HCT116 (cell line): ENCODE results near the gene CTAGE9. TPM values are rescaled to one million over a fixed set of nuclear protein-coding genes. Genes with fewer than 3 reads are reported as not detected.
A peak's percentile ranks its signal among the peaks of the same experiment; 100 is the strongest.
"Not testable (repeated sequence)": the region's sequence is repeated elsewhere in the genome, so short reads cannot be mapped to it uniquely, and the experiment has no call there.

ENCODE experiments used
- ATAC-seq: fragments of 200-7000 bp; cut with Tn5 transposase; 2 replicates; pipeline ENCODE4 v1.9.1; 2020; ENCODE audit warnings: mild to moderate bottlenecking, moderate library complexity
- Bru-seq: library from RNA; stranded (reverse); fragments of 400-500 nt; gene quantifications from one replicate; lab custom pipeline; 2021; lab: Mats Ljungman, UMichigan
- BruChase-seq, 2 experiments: library from RNA; stranded (reverse); fragments of 400-500 nt; gene quantifications; one replicate each; lab custom pipeline; 2021; lab: Mats Ljungman, UMichigan
- BruUV-seq: library from RNA; stranded (reverse); fragments of 400-500 nt; replicated peaks from 2 replicates; lab custom pipeline; 2021; lab: Mats Ljungman, UMichigan
- CTCF ChIA-PET: fragments of 300-600 bp; sonication (Branson Sonifier 250); formaldehyde crosslinking; loops from one replicate; lab custom pipeline; 2021; ENCODE audit warnings: antibody characterized with exemption; lab: Charles Lee
- POLR2A ChIA-PET: fragments of 300-600, 350-600 bp; sonication (Branson Sonifier 250); formaldehyde crosslinking; loops from one replicate; lab custom pipeline; 2021; ENCODE audit warnings: antibody characterized with exemption; lab: Charles Lee
- RAD21 ChIA-PET, 2 experiments: fragments of 300-600 bp; sonication (Branson Sonifier 250); formaldehyde crosslinking; loops; one replicate each; lab custom pipeline; 2023; ENCODE audit warnings: low total read pairs in 2 of 2; ENCODE audit not compliant: uncharacterized antibody in 2 of 2, unreplicated experiment in 2 of 2, low non-redundant PET in 1 of 2; lab: Charles Lee
- DNase-seq: peaks from one replicate; pipeline ENCODE4 v3.0.0-alpha.2; 2010; ENCODE audit warnings: low read depth, low spot score
- H2AFZ ChIP-seq: fragments of 200-600 bp; shearing (Covaris generic), sonication (generic); 2 replicates; pipeline ENCODE4 v1.6.1; 2017; ENCODE audit warnings: low read depth, mixed run types, mixed read lengths, antibody characterized with exemption, low read length; ENCODE audit not compliant: poor library complexity, severe bottlenecking
- H3K27ac ChIP-seq: 2 replicates; pipeline ENCODE4 v1.5.1; 2012; ENCODE audit warnings: low read depth, low read length
- H3K27me3 ChIP-seq: fragments of 200-600 bp; sonication (generic); 2 replicates; pipeline ENCODE4 v1.6.1; 2016; ENCODE audit warnings: mixed run types, low read length, mixed read lengths; ENCODE audit not compliant: insufficient read depth
- H3K36me3 ChIP-seq, 2 experiments: fragments of 200-500 bp in 1 of 2; fragments of 200-600 bp in 1 of 2; sonication (Bioruptor generic) in 1 of 2; sonication (generic) in 1 of 2; 2 replicates each; pipeline versions ENCODE4 v1.5.1 to v1.6.1; 2014 to 2016; ENCODE audit warnings: low read length in 2 of 2, inconsistent platforms in 1 of 2, mixed read lengths in 1 of 2, mixed run types in 1 of 2; ENCODE audit not compliant: insufficient read depth in 2 of 2, control insufficient read depth in 1 of 2
- H3K4me1 ChIP-seq, 2 experiments: fragments of 200-600 bp in 1 of 2; sonication (generic) in 1 of 2; 2 replicates each; pipeline versions ENCODE4 v1.5.1 to v1.6.1; 2012 to 2017; ENCODE audit warnings: low read length in 2 of 2, inconsistent platforms in 1 of 2, mild to moderate bottlenecking in 1 of 2, mixed read lengths in 1 of 2, mixed run types in 1 of 2, moderate library complexity in 1 of 2; ENCODE audit not compliant: insufficient read depth in 2 of 2, control insufficient read depth in 1 of 2
- H3K4me2 ChIP-seq: fragments of 200-600 bp; sonication (generic); 2 replicates; pipeline ENCODE4 v1.6.1; 2017; ENCODE audit warnings: mixed run types, low read length, mixed read lengths
- H3K4me3 ChIP-seq, 2 experiments: fragments of 200-600 bp in 1 of 2; sonication (generic) in 1 of 2; replicated peaks in 1 of 2; 2 replicates each; pipeline ENCODE4 v1.5.1; 2011 to 2016; ENCODE audit warnings: low read length in 2 of 2, control low read depth in 1 of 2, low read depth in 1 of 2, mild to moderate bottlenecking in 1 of 2, mixed read lengths in 1 of 2, mixed run types in 1 of 2
- H3K79me2 ChIP-seq: fragments of 200-600 bp; sonication (generic); 2 replicates; pipeline ENCODE4 v1.6.1; 2017; ENCODE audit warnings: mild to moderate bottlenecking, mixed run types, low read length, moderate library complexity, mixed read lengths; ENCODE audit not compliant: insufficient read depth
- H3K9ac ChIP-seq: fragments of 200-600 bp; sonication (generic); 2 replicates; pipeline ENCODE4 v1.6.1; 2016; ENCODE audit warnings: low read length, mixed read lengths
- H3K9me2 ChIP-seq: fragments of 200-600 bp; sonication (generic), shearing (Covaris generic); 2 replicates; pipeline ENCODE4 v1.6.1; 2017; ENCODE audit warnings: mixed run types, mild to moderate bottlenecking, moderate library complexity; ENCODE audit not compliant: insufficient read depth
- H3K9me3 ChIP-seq, 2 experiments: fragments of 200-500 bp in 1 of 2; fragments of 200-600 bp in 1 of 2; sonication (Bioruptor generic) in 1 of 2; sonication (generic) in 1 of 2; 2 replicates each; pipeline ENCODE4 v1.6.1; 2014 to 2017; ENCODE audit warnings: low read length in 2 of 2, mixed read lengths in 2 of 2, inconsistent platforms in 1 of 2, low read depth in 1 of 2, mild to moderate bottlenecking in 1 of 2, mixed run types in 1 of 2, moderate library complexity in 1 of 2; ENCODE audit not compliant: control insufficient read depth in 1 of 2, insufficient read depth in 1 of 2
- H4K20me1 ChIP-seq: fragments of 200-600 bp; sonication (generic), shearing (Covaris generic); 2 replicates; pipeline ENCODE4 v1.6.1; 2017; ENCODE audit warnings: mixed run types, mild to moderate bottlenecking, moderate library complexity; ENCODE audit not compliant: insufficient read depth
- EZH2phosphoT487 ChIP-seq: fragments of 200-600 bp; IDR thresholded peaks from 2 replicates; pipeline ENCODE4 v1.6.1; 2018; ENCODE audit warnings: antibody characterized with exemption, borderline replicate concordance
- FOSL1 ChIP-seq: IDR thresholded peaks from 2 replicates; pipeline ENCODE4 v1.6.1; 2012; ENCODE audit warnings: low read depth
- intact Hi-C: fragments of 100-400 bp; cut with micrococcal nuclease; formaldehyde crosslinking; loops from 2 replicates; pipeline ENCODE4 v1.10.0; 2022
- long read RNA-seq: library from polyadenylated mRNA; unstranded; transcript quantifications from one replicate; pipeline ENCODE4 v2.0.0, GENCODE V29; 2021; ENCODE audit not compliant: unreplicated experiment
- polyA plus RNA-seq: library from polyadenylated mRNA; unstranded; fragments of >200 nt; gene quantifications from 2 replicates; pipeline ENCODE4 v1.2.1, GENCODE V29; 2012; ENCODE audit warnings: missing spikeins
- total RNA-seq: library from RNA; stranded (reverse); gene quantifications from one replicate; pipeline ENCODE4 v1.2.1, GENCODE V29; 2021; ENCODE audit not compliant: unreplicated experiment
- TF ChIP-seq, protein P1 (sequence below): IDR thresholded peaks from 2 replicates; pipeline ENCODE4 v1.6.1; 2012; ENCODE audit warnings: low read depth

CTAGE9 gene
- total RNA-seq, result not detected
- 0.05 TPM in 1 of 2 replicates, not detected in the other for polyA plus RNA-seq
- Bru-seq, nascent RNA, result percentile 11 among the genes with signal in this experiment
- BruChase-seq, experiment 1, labeled RNA remaining after a 6-hour chase, result not detected
- BruChase-seq, experiment 2, labeled RNA remaining after a 2-hour chase, result percentile 18 among the genes with signal in this experiment
- long read RNA-seq, result 0 reads

DNA sequence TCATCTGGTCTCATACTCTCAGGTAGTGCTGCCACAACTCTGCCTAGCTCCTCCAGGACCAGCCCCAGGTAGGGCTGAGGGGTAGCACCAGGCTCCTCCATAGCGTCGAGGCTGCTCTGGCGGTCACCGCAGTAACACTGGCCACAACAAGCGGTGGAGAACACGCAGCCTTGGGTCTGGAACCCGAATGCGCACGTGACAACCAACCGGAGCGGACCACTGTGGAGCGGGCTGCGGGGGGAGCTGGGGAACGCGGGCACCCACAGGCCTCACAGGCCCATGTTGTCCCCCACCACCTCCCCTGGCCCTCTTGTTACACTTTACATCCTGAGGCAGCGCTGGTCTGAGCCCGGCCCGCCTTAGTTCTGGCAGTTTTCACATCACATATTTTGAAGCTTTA is at the start of gene CTAGE9:
TSS of gene CTAGE9 (minus strand) at position 101 of the 400 bp plus-strand sequence. CDS start at position 101, 0 bp downstream.
- CTCF ChIA-PET, H3K4me1 ChIP-seq, DNase-seq, intact Hi-C loops, H3K36me3 ChIP-seq, RAD21 ChIA-PET, H3K9ac ChIP-seq, H3K9me3 ChIP-seq, POLR2A ChIA-PET, H3K27me3 ChIP-seq, ATAC-seq, BruUV-seq, H3K4me3 ChIP-seq, H2AFZ ChIP-seq, H3K27ac ChIP-seq, H4K20me1 ChIP-seq, H3K79me2 ChIP-seq, H3K4me2 ChIP-seq, H3K9me2 ChIP-seq: not testable (repeated sequence)

GRCh38 chr6:131758920-131759319 is 48.1 kb upstream of the CTAGE9 start:
- no peaks in the 10 kb centered on the region for H3K9me3 ChIP-seq
- H3K4me2 ChIP-seq, result no peak overlapping the region
- ATAC-seq, result no peak
- no peak for TF ChIP-seq EZH2phosphoT487
- TF ChIP-seq, protein P1, sequence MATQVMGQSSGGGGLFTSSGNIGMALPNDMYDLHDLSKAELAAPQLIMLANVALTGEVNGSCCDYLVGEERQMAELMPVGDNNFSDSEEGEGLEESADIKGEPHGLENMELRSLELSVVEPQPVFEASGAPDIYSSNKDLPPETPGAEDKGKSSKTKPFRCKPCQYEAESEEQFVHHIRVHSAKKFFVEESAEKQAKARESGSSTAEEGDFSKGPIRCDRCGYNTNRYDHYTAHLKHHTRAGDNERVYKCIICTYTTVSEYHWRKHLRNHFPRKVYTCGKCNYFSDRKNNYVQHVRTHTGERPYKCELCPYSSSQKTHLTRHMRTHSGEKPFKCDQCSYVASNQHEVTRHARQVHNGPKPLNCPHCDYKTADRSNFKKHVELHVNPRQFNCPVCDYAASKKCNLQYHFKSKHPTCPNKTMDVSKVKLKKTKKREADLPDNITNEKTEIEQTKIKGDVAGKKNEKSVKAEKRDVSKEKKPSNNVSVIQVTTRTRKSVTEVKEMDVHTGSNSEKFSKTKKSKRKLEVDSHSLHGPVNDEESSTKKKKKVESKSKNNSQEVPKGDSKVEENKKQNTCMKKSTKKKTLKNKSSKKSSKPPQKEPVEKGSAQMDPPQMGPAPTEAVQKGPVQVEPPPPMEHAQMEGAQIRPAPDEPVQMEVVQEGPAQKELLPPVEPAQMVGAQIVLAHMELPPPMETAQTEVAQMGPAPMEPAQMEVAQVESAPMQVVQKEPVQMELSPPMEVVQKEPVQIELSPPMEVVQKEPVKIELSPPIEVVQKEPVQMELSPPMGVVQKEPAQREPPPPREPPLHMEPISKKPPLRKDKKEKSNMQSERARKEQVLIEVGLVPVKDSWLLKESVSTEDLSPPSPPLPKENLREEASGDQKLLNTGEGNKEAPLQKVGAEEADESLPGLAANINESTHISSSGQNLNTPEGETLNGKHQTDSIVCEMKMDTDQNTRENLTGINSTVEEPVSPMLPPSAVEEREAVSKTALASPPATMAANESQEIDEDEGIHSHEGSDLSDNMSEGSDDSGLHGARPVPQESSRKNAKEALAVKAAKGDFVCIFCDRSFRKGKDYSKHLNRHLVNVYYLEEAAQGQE, result no peak
- no peak for TF ChIP-seq FOSL1
- POLR2A ChIA-PET, result no interaction called here
- H3K36me3 ChIP-seq, result no peaks in the 10 kb centered on the region
- no peak for DNase-seq
- H3K4me1 ChIP-seq, result no peaks in the 10 kb centered on the region
- H3K27ac ChIP-seq, result no peak overlapping the region
- CTCF ChIA-PET, result no interaction called here
- no peak overlapping the region for H2AFZ ChIP-seq
- intact Hi-C loops, result no loop called here
- no peaks in the 10 kb centered on the region for H3K27me3 ChIP-seq
- RAD21 ChIA-PET, result no interaction called here
- no peaks in the 10 kb centered on the region for H4K20me1 ChIP-seq
- H3K9ac ChIP-seq, result no peak overlapping the region
- no peaks in the 10 kb centered on the region for H3K79me2 ChIP-seq
- H3K4me3 ChIP-seq, result no peak overlapping the region
- H3K9me2 ChIP-seq, result no peaks in the 10 kb centered on the region
- BruUV-seq, result no TSS peak
